Lower lobe of right lung (tissue), 2 donors: Measurements from ENCODE around the gene TRAF1. TPM values are rescaled to one million over a fixed set of nuclear protein-coding genes. Genes with fewer than 3 reads are reported as not detected.

Source experiments
- ATAC-seq, 2 donors: fragments of 200-7000 bp; cut with Tn5 transposase; one replicate each; pipeline ENCODE4 v1.9.1; 2020 to 2022; ENCODE audit warnings: mild to moderate bottlenecking in 2 of 2, moderate library complexity in 2 of 2
- DNase-seq: peaks from one replicate; pipeline ENCODE4 v3.0.0-alpha.2; 2020
- H3K27ac ChIP-seq: fragments of 200-600 bp; one replicate; pipeline ENCODE4 v1.8.0; 2022
- H3K27me3 ChIP-seq: fragments of 200-600 bp; one replicate; pipeline ENCODE4 v1.8.0; 2022; ENCODE audit warnings: low read depth
- H3K36me3 ChIP-seq: fragments of 200-600 bp; one replicate; pipeline ENCODE4 v1.8.0; 2022; ENCODE audit warnings: mild to moderate bottlenecking
- H3K4me1 ChIP-seq: fragments of 200-600 bp; one replicate; pipeline ENCODE4 v1.8.0; 2022
- H3K4me3 ChIP-seq: fragments of 200-600 bp; one replicate; pipeline ENCODE4 v1.8.0; 2022; ENCODE audit warnings: mild to moderate bottlenecking
- H3K9me3 ChIP-seq: fragments of 200-600 bp; one replicate; pipeline ENCODE4 v1.8.0; 2022
- intact Hi-C: fragments of 100-400 bp; cut with DNase I; formaldehyde crosslinking; loops from one replicate; pipeline ENCODE4 v1.11.0; 2022
- total RNA-seq: library from RNA; stranded (reverse); fragmentation: NEBNext Ultra II Directional; extraction: Animal tissue kit (Norgen Biotek cat#: 25700); gene quantifications from one replicate; pipeline ENCODE4 v1.2.1, GENCODE V29; 2021
- TF ChIP-seq, protein P1 (sequence below): fragments of 200-600 bp; IDR thresholded peaks from one replicate; pipeline ENCODE4 v1.8.0; 2022; ENCODE audit warnings: antibody characterized with exemption, mild to moderate bottlenecking
- donor health status: DM: no; HTN: yes; CAD: no; lungs with severe emphysema.

Gene TRAF1
- total RNA-seq, 1 donor from 2014 or later: 5.8 TPM

DNA sequence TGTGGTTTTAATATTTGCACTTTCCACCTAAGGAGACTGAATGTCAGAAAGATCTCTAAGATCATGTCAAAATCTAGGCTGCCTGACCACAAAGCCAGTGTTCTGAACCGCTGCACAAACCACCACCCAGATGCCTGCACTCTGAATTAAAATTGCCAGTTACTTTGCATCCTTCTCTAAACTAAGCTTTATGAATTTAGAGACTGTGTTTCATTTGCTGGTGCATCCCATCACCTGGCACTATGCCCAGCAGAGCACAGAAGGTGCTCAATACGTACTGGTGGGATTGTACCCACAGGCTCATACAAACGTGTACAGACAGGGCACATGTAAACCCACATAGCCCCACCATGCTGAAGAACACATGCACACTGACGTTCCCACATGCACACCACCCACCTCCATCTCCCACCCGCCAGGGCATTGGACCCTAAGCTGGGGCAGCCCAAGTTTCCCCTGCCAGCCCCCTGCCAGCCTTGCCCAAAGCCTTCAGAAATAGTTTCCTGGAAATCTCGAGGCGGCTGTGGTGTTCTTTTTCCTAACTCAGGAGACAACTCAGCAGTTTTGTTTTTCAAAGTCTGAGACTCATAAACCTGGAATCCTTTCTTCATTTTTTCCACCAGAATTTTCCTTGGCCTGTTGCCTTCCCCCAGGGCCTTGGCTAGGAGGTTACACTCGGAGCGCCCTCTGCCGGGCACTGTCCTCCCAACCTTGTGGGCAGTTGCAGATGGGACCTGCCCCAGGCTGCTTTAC, 9.6 kb upstream of the TRAF1 start:
- DNase-seq (peak; percentile 95), ATAC-seq (peak; percentile 92 to 94)
- Histone ChIP-seq H3K9me3 (no peaks in the 10 kb centered on the region), H3K27me3 (no peaks in the 10 kb centered on the region), H3K4me1 (peaks cover 67% of the 10 kb centered on the region), H3K4me3 (peak overlapping the region; percentile 7), H3K36me3 (no peaks in the 10 kb centered on the region), H3K27ac (peak overlapping the region; percentile 66)
- TF ChIP-seq, protein P1, sequence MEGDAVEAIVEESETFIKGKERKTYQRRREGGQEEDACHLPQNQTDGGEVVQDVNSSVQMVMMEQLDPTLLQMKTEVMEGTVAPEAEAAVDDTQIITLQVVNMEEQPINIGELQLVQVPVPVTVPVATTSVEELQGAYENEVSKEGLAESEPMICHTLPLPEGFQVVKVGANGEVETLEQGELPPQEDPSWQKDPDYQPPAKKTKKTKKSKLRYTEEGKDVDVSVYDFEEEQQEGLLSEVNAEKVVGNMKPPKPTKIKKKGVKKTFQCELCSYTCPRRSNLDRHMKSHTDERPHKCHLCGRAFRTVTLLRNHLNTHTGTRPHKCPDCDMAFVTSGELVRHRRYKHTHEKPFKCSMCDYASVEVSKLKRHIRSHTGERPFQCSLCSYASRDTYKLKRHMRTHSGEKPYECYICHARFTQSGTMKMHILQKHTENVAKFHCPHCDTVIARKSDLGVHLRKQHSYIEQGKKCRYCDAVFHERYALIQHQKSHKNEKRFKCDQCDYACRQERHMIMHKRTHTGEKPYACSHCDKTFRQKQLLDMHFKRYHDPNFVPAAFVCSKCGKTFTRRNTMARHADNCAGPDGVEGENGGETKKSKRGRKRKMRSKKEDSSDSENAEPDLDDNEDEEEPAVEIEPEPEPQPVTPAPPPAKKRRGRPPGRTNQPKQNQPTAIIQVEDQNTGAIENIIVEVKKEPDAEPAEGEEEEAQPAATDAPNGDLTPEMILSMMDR: peak; percentile 94
- intact Hi-C loops: no loop called here

DNA sequence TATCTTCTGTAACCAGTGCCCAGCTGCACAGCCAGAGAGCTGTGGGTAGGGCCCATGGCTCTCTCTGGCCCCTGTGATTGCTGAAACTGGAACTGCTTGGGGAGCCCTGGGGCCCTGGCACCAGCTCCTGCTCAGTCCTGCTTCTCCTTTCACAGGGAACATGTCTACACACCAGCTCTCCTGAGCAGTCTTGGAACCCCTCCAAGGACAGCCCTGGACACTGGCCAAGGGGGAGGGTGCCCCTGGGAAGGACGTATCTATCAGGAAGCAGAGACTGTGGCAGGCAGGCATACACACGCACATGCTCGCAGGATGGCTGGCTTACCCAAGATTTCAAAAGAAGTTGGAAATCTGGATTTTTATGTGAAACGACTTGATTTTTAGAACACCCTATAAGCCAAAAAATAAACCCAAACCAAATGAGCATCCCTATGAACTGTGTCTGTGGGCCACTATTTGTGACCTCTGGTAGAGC, 8.8 kb upstream of the TRAF1 start:
- no peaks in the 10 kb centered on the region for H3K36me3 ChIP-seq
- H3K4me3 ChIP-seq: no peak overlapping the region
- DNase-seq: peak; percentile 96
- peaks cover 71% of the 10 kb centered on the region for H3K4me1 ChIP-seq
- H3K9me3 ChIP-seq: no peaks in the 10 kb centered on the region
- TF ChIP-seq, protein P1: no peak
- H3K27ac ChIP-seq: peak overlapping the region; percentile 66
- intact Hi-C loops: no loop called here
- no peaks in the 10 kb centered on the region for H3K27me3 ChIP-seq
- ATAC-seq: peak; percentile 87 to 93

DNA sequence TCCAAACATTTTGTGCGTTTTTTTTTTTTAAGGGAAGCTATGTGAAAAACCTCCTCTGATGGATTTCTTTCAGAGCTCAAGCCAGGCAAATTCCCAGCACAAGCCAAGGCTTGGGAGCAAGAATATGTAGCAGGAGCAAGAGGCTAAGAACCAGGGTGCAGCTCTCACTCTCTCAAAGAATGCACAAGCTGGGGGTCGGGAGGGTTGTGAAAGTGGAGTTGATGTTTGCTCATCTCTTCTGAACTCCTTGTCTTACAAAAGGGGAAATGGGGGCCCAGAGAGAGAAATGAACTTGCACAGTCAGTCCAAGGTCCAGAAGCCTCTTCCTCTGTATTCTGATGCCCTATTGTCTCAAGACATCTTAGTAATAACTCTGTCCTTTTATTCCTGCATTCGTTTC, 7.7 kb upstream of the TRAF1 start:
- no peak overlapping the region for H3K4me3 ChIP-seq
- TF ChIP-seq, protein P1: no peak
- intact Hi-C loops: no loop called here
- H3K27ac ChIP-seq: peak overlapping the region; percentile 66
- no peaks in the 10 kb centered on the region for H3K36me3 ChIP-seq
- ATAC-seq (no peak), DNase-seq (no peak)
- H3K4me1 ChIP-seq: peaks cover 81% of the 10 kb centered on the region
- no peaks in the 10 kb centered on the region for H3K9me3 ChIP-seq
- H3K27me3 ChIP-seq: no peaks in the 10 kb centered on the region

DNA sequence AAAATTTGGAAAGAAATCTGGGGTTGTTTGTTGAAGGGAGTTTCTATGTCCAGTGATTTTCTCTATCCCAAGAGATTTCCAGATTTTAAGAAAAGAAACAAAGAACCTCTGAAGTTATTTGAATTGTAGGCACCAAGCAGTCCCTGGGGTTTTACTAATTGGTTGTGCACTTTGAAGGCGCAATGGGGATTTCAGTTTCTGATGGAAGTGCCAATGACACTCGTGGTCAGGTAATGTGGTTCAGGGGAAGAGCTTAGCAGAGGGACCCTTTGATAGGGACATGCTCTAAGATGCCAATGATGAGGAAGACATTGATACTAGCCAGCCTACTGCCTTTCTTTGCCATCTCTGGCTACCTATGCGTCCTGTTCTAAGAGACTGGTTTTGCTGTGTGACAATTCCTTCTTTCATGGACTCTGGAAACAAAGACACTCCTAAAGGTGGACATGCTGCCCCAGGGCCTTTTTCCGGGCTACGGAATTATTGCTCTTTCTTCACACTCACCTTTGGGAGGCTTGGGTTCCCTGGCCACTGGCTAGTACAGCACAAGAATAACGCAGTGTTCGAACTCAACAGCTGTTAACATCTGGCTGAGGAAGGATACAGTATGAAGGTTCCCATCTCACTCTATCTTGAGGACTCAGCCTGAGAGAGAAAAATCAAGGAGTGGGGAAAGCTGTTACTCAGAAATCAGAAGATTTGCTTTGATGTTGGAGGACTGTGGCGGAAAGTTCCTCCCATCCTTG, 6.9 kb upstream of the TRAF1 start:
- Histone ChIP-seq H3K27me3 (no peaks in the 10 kb centered on the region), H3K27ac (peak overlapping the region; percentile 66), H3K9me3 (no peaks in the 10 kb centered on the region), H3K36me3 (no peaks in the 10 kb centered on the region), H3K4me3 (no peak overlapping the region), H3K4me1 (peaks cover 83% of the 10 kb centered on the region)
- no peak for DNase-seq
- intact Hi-C loops: no loop called here
- no peak for ATAC-seq
- TF ChIP-seq, protein P1: no peak

DNA sequence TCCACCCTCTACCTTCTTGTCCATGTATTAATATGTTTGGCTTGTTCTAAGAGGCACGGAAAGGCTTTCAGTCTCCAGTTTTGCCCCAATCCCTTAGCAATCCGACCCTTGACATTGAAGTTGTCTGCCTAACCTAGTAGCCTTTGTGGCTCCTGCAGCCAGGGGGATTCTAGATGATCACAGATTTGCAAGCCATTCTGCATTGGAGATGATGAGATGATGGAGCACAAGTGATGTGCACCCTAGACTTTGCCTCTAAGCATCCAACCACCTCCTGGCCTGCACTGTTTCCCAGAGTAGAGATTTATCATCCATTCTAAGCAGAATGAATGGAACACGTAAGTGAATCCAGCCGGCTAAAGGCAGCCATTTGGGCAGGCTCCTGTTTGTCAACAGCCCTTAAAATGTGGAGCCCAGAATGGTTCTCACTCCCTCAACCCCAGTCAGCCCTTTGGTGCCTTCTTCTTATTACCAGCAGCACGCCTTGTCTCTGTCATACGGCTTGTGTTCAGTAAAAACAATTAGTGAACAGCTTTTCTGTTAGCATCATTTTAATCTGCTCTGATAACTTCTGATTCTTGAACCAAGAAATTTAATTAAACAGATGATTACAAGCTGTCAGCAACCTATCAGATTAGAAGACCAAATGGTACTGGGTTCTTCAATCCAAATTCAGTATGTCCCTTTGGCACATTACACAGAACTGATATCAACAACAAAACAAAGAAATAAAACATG, 5.7 kb upstream of the TRAF1 start:
- H3K9me3 ChIP-seq: no peaks in the 10 kb centered on the region
- no peaks in the 10 kb centered on the region for H3K36me3 ChIP-seq
- no peak overlapping the region for H3K4me3 ChIP-seq
- H3K27me3 ChIP-seq: no peaks in the 10 kb centered on the region
- intact Hi-C loops: no loop called here
- DNase-seq: no peak
- TF ChIP-seq, protein P1: no peak
- H3K27ac ChIP-seq: peak overlapping the region; percentile 80
- H3K4me1 ChIP-seq: peaks cover 80% of the 10 kb centered on the region
- no peak for ATAC-seq
